GM23338 (cell line): ENCODE measurements around the gene FNDC1.

Source experiments
- CTCF ChIP-seq, 2 experiments: fragments of 200-600 bp in 1 of 2; sonication (generic) in 1 of 2; conservative IDR thresholded peaks; 2 replicates each; pipeline versions ENCODE4 v1.5.1 to v1.6.1; 2016 to 2017; ENCODE audit warnings: antibody characterized with exemption in 2 of 2, low read depth in 2 of 2, mild to moderate bottlenecking in 2 of 2, moderate library complexity in 1 of 2
- EZH2 ChIP-seq: fragments of 200-600 bp; sonication (generic); IDR thresholded peaks from one replicate; pipeline ENCODE4 v1.8.0; 2017; ENCODE audit warnings: antibody characterized with exemption, mild to moderate bottlenecking, low read depth; ENCODE audit not compliant: unreplicated experiment
- JUNB ChIP-seq: IDR thresholded peaks from one replicate; pipeline ENCODE4 v1.6.1; 2016; ENCODE audit warnings: antibody characterized with exemption; ENCODE audit not compliant: unreplicated experiment
- POLR2AphosphoS5 ChIP-seq: IDR thresholded peaks from 2 replicates; pipeline ENCODE4 v1.6.1; 2016; ENCODE audit warnings: antibody characterized with exemption, low read depth
- REST ChIP-seq: IDR thresholded peaks from one replicate; pipeline ENCODE4 v1.6.1; 2018; ENCODE audit warnings: antibody characterized with exemption; ENCODE audit not compliant: unreplicated experiment
- STAT1 ChIP-seq: IDR thresholded peaks from one replicate; pipeline ENCODE4 v1.6.1; 2016; ENCODE audit warnings: antibody characterized with exemption; ENCODE audit not compliant: unreplicated experiment
- ZNF331 ChIP-seq: fragments of 250-450 bp; sonication (Bioruptor Pico); IDR thresholded peaks from 2 replicates; pipeline ENCODE4 v1.5.0; 2020; ENCODE audit warnings: low read depth, mild to moderate bottlenecking, moderate library complexity

GRCh38 chr6:159130846-159131245 is 38.4 kb upstream of the FNDC1 start:
- no peak for TF ChIP-seq POLR2AphosphoS5
- TF ChIP-seq CTCF (conservative IDR thresholded peaks at IDR 0.05; ENCODE audit: low read depth in 2 of 2) = no peak
- no peak for TF ChIP-seq STAT1
- TF ChIP-seq EZH2 = no peak
- TF ChIP-seq ZNF331 (CRISPR knock-in tag) = no peak
- TF ChIP-seq JUNB = no peak
- TF ChIP-seq REST = no peak
